H9 (cell line): ENCODE results near the gene FBLN2. TPM values are rescaled to one million over a fixed set of nuclear protein-coding genes. Genes with fewer than 3 reads are reported as not detected.

Experiments used
- DNase-seq: peaks from one replicate; pipeline ENCODE4 v3.0.0-alpha.2; 2017
- H2AFZ ChIP-seq: one replicate; pipeline ENCODE4 v1.6.1; 2013; ENCODE audit warnings: mild to moderate bottlenecking, low read length, control low read depth, moderate library complexity
- H2AK5ac ChIP-seq: 2 replicates; pipeline ENCODE4 v1.6.1; 2013; ENCODE audit warnings: low read length, control low read depth, mixed read lengths; ENCODE audit not compliant: insufficient read length
- H2BK120ac ChIP-seq: one replicate; pipeline ENCODE4 v1.6.1; 2013; ENCODE audit warnings: low read depth, mild to moderate bottlenecking, low read length, control low read depth, inconsistent platforms; ENCODE audit not compliant: poor library complexity, severe bottlenecking
- H2BK12ac ChIP-seq: 2 replicates; pipeline ENCODE4 v1.6.1; 2013; ENCODE audit warnings: low read length, control low read depth, mixed read lengths, low read depth; ENCODE audit not compliant: insufficient read length
- H2BK15ac ChIP-seq: 2 replicates; pipeline ENCODE4 v1.6.1; 2013; ENCODE audit warnings: low read depth, low read length, control low read depth
- H2BK20ac ChIP-seq: one replicate; pipeline ENCODE4 v1.6.1; 2013; ENCODE audit warnings: low read depth, mild to moderate bottlenecking, low read length, control low read depth, inconsistent platforms; ENCODE audit not compliant: poor library complexity, severe bottlenecking
- H2BK5ac ChIP-seq: 2 replicates; pipeline ENCODE4 v1.6.1; 2013; ENCODE audit warnings: low read length, control low read depth, mixed read lengths; ENCODE audit not compliant: insufficient read length
- H3K14ac ChIP-seq: 2 replicates; pipeline ENCODE4 v1.6.1; 2013; ENCODE audit warnings: low read length, control low read depth; ENCODE audit not compliant: insufficient read depth
- H3K18ac ChIP-seq: 2 replicates; pipeline ENCODE4 v1.6.1; 2013; ENCODE audit warnings: low read depth, mild to moderate bottlenecking, mixed read lengths, low read length, control low read depth; ENCODE audit not compliant: insufficient read length
- H3K23ac ChIP-seq: 2 replicates; pipeline ENCODE4 v1.6.1; 2013; ENCODE audit warnings: low read length, control low read depth, mixed read lengths, low read depth; ENCODE audit not compliant: insufficient read length
- H3K23me2 ChIP-seq: 2 replicates; pipeline ENCODE4 v1.6.1; 2013; ENCODE audit warnings: low read depth, mild to moderate bottlenecking, mixed read lengths, low read length, control low read depth; ENCODE audit not compliant: insufficient read length, poor library complexity, severe bottlenecking
- H3K27ac ChIP-seq: 2 replicates; pipeline ENCODE4 v1.5.1; 2013; ENCODE audit warnings: low read length, control low read depth, mixed read lengths, low read depth; ENCODE audit not compliant: insufficient read length
- H3K27me3 ChIP-seq: 2 replicates; pipeline ENCODE4 v1.6.1; 2013; ENCODE audit warnings: low read length, control low read depth, inconsistent platforms; ENCODE audit not compliant: insufficient read depth
- H3K4ac ChIP-seq: 2 replicates; pipeline ENCODE4 v1.6.1; 2013; ENCODE audit warnings: low read depth, mild to moderate bottlenecking, control low read depth, inconsistent platforms, low read length, moderate library complexity
- H3K4me1 ChIP-seq: 2 replicates; pipeline ENCODE4 v1.6.1; 2013; ENCODE audit warnings: low read length, control low read depth, inconsistent platforms; ENCODE audit not compliant: insufficient read depth
- H3K4me2 ChIP-seq: 2 replicates; pipeline ENCODE4 v1.6.1; 2013; ENCODE audit warnings: low read length, control low read depth, mixed read lengths; ENCODE audit not compliant: insufficient read length, insufficient read depth
- H3K56ac ChIP-seq: 2 replicates; pipeline ENCODE4 v1.6.1; 2013; ENCODE audit warnings: low read depth, mild to moderate bottlenecking, mixed read lengths, low read length, control low read depth; ENCODE audit not compliant: insufficient read length
- H3K79me1 ChIP-seq: 2 replicates; pipeline ENCODE4 v1.6.1; 2013; ENCODE audit warnings: low read depth, mild to moderate bottlenecking, moderate library complexity, low read length, control low read depth, inconsistent platforms; ENCODE audit not compliant: insufficient read depth, poor library complexity, severe bottlenecking
- H3K79me2 ChIP-seq: 2 replicates; pipeline ENCODE4 v1.6.1; 2013; ENCODE audit warnings: low read length, control low read depth, inconsistent platforms; ENCODE audit not compliant: insufficient read depth
- H3K9ac ChIP-seq: 2 replicates; pipeline ENCODE4 v1.6.1; 2013; ENCODE audit warnings: low read length, control low read depth, mixed read lengths; ENCODE audit not compliant: insufficient read length; ENCODE audit errors: extremely low read depth
- H3K9me3 ChIP-seq: one replicate; pipeline ENCODE4 v1.6.1; 2013; ENCODE audit warnings: low read depth, low read length, inconsistent platforms; ENCODE audit not compliant: control insufficient read depth
- H3T11ph ChIP-seq: one replicate; pipeline ENCODE4 v1.6.1; 2013; ENCODE audit warnings: mild to moderate bottlenecking, low read length, control low read depth, inconsistent platforms
- H4K20me1 ChIP-seq: one replicate; pipeline ENCODE4 v1.6.1; 2013; ENCODE audit not compliant: control insufficient read depth, insufficient read length, insufficient read depth
- H4K5ac ChIP-seq: 2 replicates; pipeline ENCODE4 v1.6.1; 2013; ENCODE audit warnings: low read depth, mild to moderate bottlenecking, mixed read lengths, low read length, control low read depth; ENCODE audit not compliant: insufficient read length
- H4K8ac ChIP-seq: replicated peaks from 2 replicates; pipeline ENCODE4 v1.6.1; 2013; ENCODE audit warnings: low read length, control low read depth, mixed read lengths, low read depth; ENCODE audit not compliant: insufficient read length
- H4K91ac ChIP-seq: 2 replicates; pipeline ENCODE4 v1.6.1; 2013; ENCODE audit warnings: low read depth, mild to moderate bottlenecking, moderate library complexity, mixed read lengths, low read length, control low read depth; ENCODE audit not compliant: insufficient read length
- H3K27ac Mint-ChIP-seq, 3 experiments: 2 replicates in 2 of 3; 3 replicates in 1 of 3; pipeline ENCODE4 v1.8.0; 2020 to 2021; ENCODE audit warnings: mixed read lengths in 3 of 3, mild to moderate bottlenecking in 1 of 3, moderate library complexity in 1 of 3
- H3K27me3 Mint-ChIP-seq: 2 replicates; pipeline ENCODE4 v1.8.0; 2021; ENCODE audit warnings: low read depth, mild to moderate bottlenecking, moderate library complexity, mixed read lengths
- H3K36me3 Mint-ChIP-seq, 3 experiments: 2 replicates in 2 of 3; 3 replicates in 1 of 3; pipeline ENCODE4 v1.8.0; 2020 to 2021; ENCODE audit warnings: low read depth in 3 of 3, mixed read lengths in 3 of 3; ENCODE audit not compliant: insufficient read depth in 1 of 3
- H3K4me1 Mint-ChIP-seq, 2 experiments: 2 replicates each; pipeline ENCODE4 v1.8.0; 2020; ENCODE audit warnings: mixed read lengths in 2 of 2
- H3K4me3 Mint-ChIP-seq, 2 experiments: 2 replicates in 1 of 2; 3 replicates in 1 of 2; pipeline ENCODE4 v1.8.0; 2020 to 2021; ENCODE audit warnings: mild to moderate bottlenecking in 2 of 2, mixed read lengths in 2 of 2, moderate library complexity in 1 of 2
- H3K9me3 Mint-ChIP-seq, 2 experiments: 2 replicates in 1 of 2; 3 replicates in 1 of 2; pipeline ENCODE4 v1.8.0; 2020; ENCODE audit warnings: mild to moderate bottlenecking in 2 of 2, mixed read lengths in 2 of 2, moderate library complexity in 1 of 2
- WGBS: extraction: QIAGEN DNeasy Blood & Tissue Kit; methylation state at CpG from one replicate; pipeline ENCODE4 v1.1.7; 2013; ENCODE audit warnings: missing lambda C conversion rate, low lambda C conversion rate, mixed read lengths; ENCODE audit not compliant: insufficient read length; ENCODE audit errors: extremely low coverage; 5-methylcytosine and 5-hydroxymethylcytosine counted together
- total RNA-seq: library from RNA; stranded (reverse); gene quantifications from 2 replicates; pipeline ENCODE4 v1.2.1, GENCODE V29; 2021
- TF ChIP-seq, protein P1 (sequence below): fragments of 200-600 bp; sonication (generic); conservative IDR thresholded peaks from 3 replicates; pipeline ENCODE4 v1.8.0; 2021; ENCODE audit warnings: antibody characterized with exemption, mild to moderate bottlenecking

Gene FBLN2
- total RNA-seq, 1 experiment from 2014 or later: 11.8 TPM

DNA sequence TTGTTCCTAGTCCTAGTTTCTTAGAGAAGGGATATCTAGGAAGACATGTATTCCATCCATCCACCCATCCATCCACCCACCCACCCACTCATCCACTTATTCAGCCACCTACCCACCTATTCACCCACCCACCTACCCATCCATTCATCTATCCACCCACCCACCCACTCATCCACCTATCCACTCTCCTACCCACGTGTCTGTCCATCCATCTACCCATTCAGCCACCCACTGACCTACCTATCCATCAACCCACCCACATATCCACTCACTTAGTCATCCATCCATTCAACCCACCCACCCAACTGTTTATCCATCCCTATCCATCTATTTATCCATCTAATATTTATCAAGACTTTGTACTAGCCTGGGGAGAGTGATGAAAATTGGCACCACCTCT is 120.5 kb downstream of the FBLN2 start:
- Mint-ChIP-seq H3K27ac (no peak overlapping the region), H3K4me3 (no peak overlapping the region), H3K36me3 (peaks cover 0 to 1% (median 0%) of the 10 kb centered on the region in 3 experiments; a peak in 1 of 7 replicates), H3K4me1 (peaks cover 15 to 18% of the 10 kb centered on the region in 2 experiments), H3K9me3 (no peaks in the 10 kb centered on the region), H3K27me3 (peaks cover 14% of the 10 kb centered on the region)
- no peak overlapping the region for H3K27ac ChIP-seq
- no peak overlapping the region for H2BK20ac ChIP-seq
- no peak overlapping the region for H3K9ac ChIP-seq
- H2AK5ac ChIP-seq: no peak overlapping the region
- H3K4me2 ChIP-seq: no peak overlapping the region
- no peak overlapping the region for H2BK120ac ChIP-seq
- no peak overlapping the region for H3K18ac ChIP-seq
- no peaks in the 10 kb centered on the region for H3K4me1 ChIP-seq
- H3K79me2 ChIP-seq: no peaks in the 10 kb centered on the region
- no peak for DNase-seq
- H4K91ac ChIP-seq: no peak overlapping the region
- H4K8ac ChIP-seq: no peak overlapping the region
- no peak overlapping the region for H4K5ac ChIP-seq
- no peak overlapping the region for H3K14ac ChIP-seq
- no peaks in the 10 kb centered on the region for H3K79me1 ChIP-seq
- H2BK5ac ChIP-seq: no peak overlapping the region
- no peaks in the 10 kb centered on the region for H3K9me3 ChIP-seq
- no peak overlapping the region for H3T11ph ChIP-seq
- no peak overlapping the region for H3K23ac ChIP-seq
- H3K4ac ChIP-seq: no peak overlapping the region
- H3K23me2 ChIP-seq: no peaks in the 10 kb centered on the region
- H3K27me3 ChIP-seq: no peaks in the 10 kb centered on the region
- no peak overlapping the region for H2BK15ac ChIP-seq
- WGBS: no CpG with 5 or more reads among the region's 1 CpG
- no peak overlapping the region for H2BK12ac ChIP-seq
- no peak overlapping the region for H3K56ac ChIP-seq
- H4K20me1 ChIP-seq: no peaks in the 10 kb centered on the region
- TF ChIP-seq, protein P1, sequence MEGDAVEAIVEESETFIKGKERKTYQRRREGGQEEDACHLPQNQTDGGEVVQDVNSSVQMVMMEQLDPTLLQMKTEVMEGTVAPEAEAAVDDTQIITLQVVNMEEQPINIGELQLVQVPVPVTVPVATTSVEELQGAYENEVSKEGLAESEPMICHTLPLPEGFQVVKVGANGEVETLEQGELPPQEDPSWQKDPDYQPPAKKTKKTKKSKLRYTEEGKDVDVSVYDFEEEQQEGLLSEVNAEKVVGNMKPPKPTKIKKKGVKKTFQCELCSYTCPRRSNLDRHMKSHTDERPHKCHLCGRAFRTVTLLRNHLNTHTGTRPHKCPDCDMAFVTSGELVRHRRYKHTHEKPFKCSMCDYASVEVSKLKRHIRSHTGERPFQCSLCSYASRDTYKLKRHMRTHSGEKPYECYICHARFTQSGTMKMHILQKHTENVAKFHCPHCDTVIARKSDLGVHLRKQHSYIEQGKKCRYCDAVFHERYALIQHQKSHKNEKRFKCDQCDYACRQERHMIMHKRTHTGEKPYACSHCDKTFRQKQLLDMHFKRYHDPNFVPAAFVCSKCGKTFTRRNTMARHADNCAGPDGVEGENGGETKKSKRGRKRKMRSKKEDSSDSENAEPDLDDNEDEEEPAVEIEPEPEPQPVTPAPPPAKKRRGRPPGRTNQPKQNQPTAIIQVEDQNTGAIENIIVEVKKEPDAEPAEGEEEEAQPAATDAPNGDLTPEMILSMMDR: no peak
- no peak overlapping the region for H2AFZ ChIP-seq
